Skin epidermis (tissue), 12 donors: Measurements from ENCODE around the gene SH3TC1.

Source experiments
- H3K27ac ChIP-seq, 21 experiments: fragments of 200-600 bp; sonication (generic) in 11 of 21; one replicate each; pipeline ENCODE4 v1.5.0; 2020; ENCODE audit warnings: mild to moderate bottlenecking in 3 of 21, inconsistent platforms in 2 of 21, moderate library complexity in 2 of 21
- H3K4me3 ChIP-seq, 7 experiments: fragments of 200-600 bp; sonication (generic) in 2 of 7; one replicate each; pipeline ENCODE4 v1.5.0; 2020; ENCODE audit warnings: inconsistent platforms in 2 of 7, mild to moderate bottlenecking in 2 of 7, moderate library complexity in 1 of 7

The SH3TC1 gene

GRCh38 chr4:8224267-8224974, 25.3 kb downstream of the SH3TC1 start:
- no peak overlapping the region for H3K4me3 ChIP-seq

GRCh38 chr4:8224975-8225625, 26.0 kb downstream of the SH3TC1 start:
- H3K27ac ChIP-seq, result peak overlapping the region in 1 of 21 experiments; percentile 42
- no peak overlapping the region for H3K4me3 ChIP-seq

More at GRCh38 chr4:8224267-8224974, 25.3 kb downstream of the SH3TC1 start:
- peak overlapping the region in 1 of 21 experiments; percentile 42 for H3K27ac ChIP-seq

GRCh38 chr4:8225706-8226443, 26.8 kb downstream of the SH3TC1 start:
- Histone ChIP-seq H3K27ac (peak overlapping the region in 1 of 21 experiments; percentile 42), H3K4me3 (no peak overlapping the region)

GRCh38 chr4:8227201-8227770, 28.2 kb downstream of the SH3TC1 start:
- Histone ChIP-seq H3K4me3 (no peak overlapping the region), H3K27ac (no peak overlapping the region)

- H3K27ac ChIP-seq, result peak overlapping the region in 9 of 21 experiments; percentile 7 to 61 (median 31)
- H3K4me3 ChIP-seq, result no peak overlapping the region
These were observed 28.8 kb downstream of the SH3TC1 start for GRCh38 chr4:8227771-8228318.

GRCh38 chr4:8228319-8229250, 29.5 kb downstream of the SH3TC1 start:
- peak overlapping the region in 12 of 21 experiments; percentile 1 to 61 (median 35) for H3K27ac ChIP-seq
- H3K4me3 ChIP-seq, result no peak overlapping the region

- Histone ChIP-seq H3K27ac (peak overlapping the region in 2 of 21 experiments; percentile 10 to 52), H3K4me3 (no peak overlapping the region)
These were observed 30.4 kb downstream of the SH3TC1 start for GRCh38 chr4:8229331-8229975.

- no peak overlapping the region for H3K27ac ChIP-seq
- no peak overlapping the region for H3K4me3 ChIP-seq
These were observed 30.9 kb downstream of the SH3TC1 start for GRCh38 chr4:8230033-8230432.

- Histone ChIP-seq H3K27ac (no peak overlapping the region), H3K4me3 (no peak overlapping the region)
These were observed 31.8 kb downstream of the SH3TC1 start for GRCh38 chr4:8230891-8231290.

GRCh38 chr4:8231551-8232049, 32.5 kb downstream of the SH3TC1 start:
- Histone ChIP-seq H3K4me3 (no peak overlapping the region), H3K27ac (no peak overlapping the region)

- no peak overlapping the region for H3K4me3 ChIP-seq
- no peak overlapping the region for H3K27ac ChIP-seq
These were observed 33.7 kb downstream of the SH3TC1 start for GRCh38 chr4:8232748-8233147.

- Histone ChIP-seq H3K4me3 (no peak overlapping the region), H3K27ac (no peak overlapping the region)
These were observed 34.8 kb downstream of the SH3TC1 start for GRCh38 chr4:8233672-8234484.

- Histone ChIP-seq H3K4me3 (no peak overlapping the region), H3K27ac (no peak overlapping the region)
These were observed 35.6 kb downstream of the SH3TC1 start for GRCh38 chr4:8234715-8235114.

- no peak overlapping the region for H3K4me3 ChIP-seq
- no peak overlapping the region for H3K27ac ChIP-seq
These were observed 36.1 kb downstream of the SH3TC1 start for GRCh38 chr4:8235224-8235623.

- no peak overlapping the region for H3K27ac ChIP-seq
These were observed 36.6 kb downstream of the SH3TC1 start for GRCh38 chr4:8235686-8236085.

GRCh38 chr4:8236106-8236919, 37.2 kb downstream of the SH3TC1 start:
- Histone ChIP-seq H3K27ac (no peak overlapping the region), H3K4me3 (no peak overlapping the region)

More at GRCh38 chr4:8235686-8236085, 36.6 kb downstream of the SH3TC1 start:
- H3K4me3 ChIP-seq, result no peak overlapping the region

GRCh38 chr4:8236920-8237195, 37.8 kb downstream of the SH3TC1 start:
- no peak overlapping the region for H3K4me3 ChIP-seq
- H3K27ac ChIP-seq, result no peak overlapping the region
